HG03175 (cell line): ENCODE measurements around the gene RRAD.
A peak's percentile ranks its signal among the peaks of the same experiment; 100 is the strongest.
"Not testable (repeated sequence)": the region's sequence is repeated elsewhere in the genome, so short reads cannot be mapped to it uniquely, and the experiment has no call there.

Source experiments
- ATAC-seq: cut with Tn5 transposase; IDR thresholded peaks from one replicate; pipeline ENCODE4 v1.9.1; 2021; ENCODE audit warnings: mild to moderate bottlenecking, moderate library complexity; ENCODE audit not compliant: unreplicated experiment

Gene RRAD

DNA sequence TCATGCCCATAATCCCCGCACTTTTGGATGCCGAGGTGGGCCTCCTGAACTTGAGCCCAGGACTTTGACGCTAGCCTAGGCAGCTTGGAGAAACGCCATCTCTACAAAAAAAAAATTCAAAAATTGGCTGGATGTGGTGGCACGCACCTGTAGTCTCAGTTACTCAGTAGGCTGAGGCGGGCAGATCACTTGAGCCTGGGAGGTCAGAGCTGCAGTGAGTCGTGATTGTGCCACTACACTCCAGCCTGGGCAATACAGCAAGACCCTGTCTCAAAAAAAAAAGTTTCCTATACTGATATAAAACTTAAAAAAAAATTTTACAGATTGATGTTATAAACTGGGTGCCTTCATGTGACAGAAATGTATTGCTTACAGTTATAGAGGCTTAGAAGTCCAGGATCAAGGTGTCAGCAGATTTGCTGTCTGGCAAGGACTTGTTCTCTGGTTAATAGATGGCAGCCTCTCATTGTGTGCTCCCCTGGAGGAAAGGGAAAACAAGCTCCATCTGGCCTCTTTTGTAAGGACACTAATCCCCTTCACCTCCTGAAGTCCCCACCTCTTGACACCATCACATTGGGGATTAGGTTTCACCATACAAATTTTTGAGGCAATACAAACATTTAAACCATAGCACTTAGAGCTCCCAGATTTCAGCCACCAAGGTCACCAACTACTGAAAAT, 27.2 kb upstream of the RRAD start:
- ATAC-seq = no peak

DNA sequence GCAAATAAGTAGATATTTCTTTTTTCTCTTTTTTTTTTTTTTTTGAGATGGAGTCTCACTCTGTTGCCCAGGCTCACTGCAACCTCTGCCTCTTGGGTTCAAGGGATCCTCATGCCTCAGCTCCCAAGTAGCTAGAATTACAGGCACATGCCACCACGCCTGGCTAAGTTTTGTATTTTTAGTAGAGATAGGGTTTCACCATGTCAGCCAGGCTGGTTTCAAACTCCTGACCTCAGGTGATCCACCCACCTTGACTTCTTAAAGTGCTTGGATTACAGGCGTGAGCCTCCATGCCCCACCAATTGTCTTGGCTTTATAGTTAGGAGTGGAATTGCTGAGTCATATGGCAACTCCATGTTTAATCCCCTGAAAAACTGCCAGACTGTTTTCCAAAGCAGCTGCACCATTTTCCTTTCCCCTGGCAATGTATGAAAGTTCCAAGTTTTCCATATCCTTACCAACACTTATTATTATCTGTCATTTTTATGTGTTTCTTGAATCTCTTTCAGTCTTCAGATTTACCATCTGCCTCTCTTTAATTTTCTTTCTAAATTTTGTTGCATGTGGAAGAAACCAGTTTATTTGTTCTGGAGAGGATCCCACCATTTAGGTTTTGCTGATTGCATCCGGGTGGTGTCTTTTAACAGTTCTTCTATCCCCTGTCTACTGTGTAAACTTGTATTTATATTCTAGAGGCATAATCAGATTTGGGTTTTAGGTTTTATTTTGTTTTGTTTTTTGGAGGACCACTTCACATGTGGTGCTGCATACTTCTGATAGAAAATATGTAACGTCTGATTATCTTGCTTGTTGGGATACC, 25.8 kb upstream of the RRAD start:
- no peak for ATAC-seq

DNA sequence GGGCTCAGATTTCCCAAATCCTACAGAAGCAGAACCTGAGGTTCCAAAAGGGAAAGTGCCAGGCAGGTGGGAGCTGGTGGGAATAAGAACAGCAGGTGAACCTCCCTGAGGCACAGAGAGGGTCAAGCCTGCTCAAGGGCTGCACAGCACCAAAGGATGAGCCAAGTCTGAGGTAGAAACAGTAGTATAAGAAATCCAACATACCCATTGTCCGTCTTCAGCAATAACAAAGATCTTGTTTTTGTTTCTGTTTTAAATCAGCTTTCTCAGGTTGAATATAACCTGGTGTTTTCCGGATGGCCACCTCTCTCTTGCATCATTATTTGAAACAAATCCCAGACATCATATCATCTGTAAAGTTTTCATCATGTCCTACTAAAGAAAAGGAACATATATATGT, 25.1 kb upstream of the RRAD start:
- no peak for ATAC-seq

DNA sequence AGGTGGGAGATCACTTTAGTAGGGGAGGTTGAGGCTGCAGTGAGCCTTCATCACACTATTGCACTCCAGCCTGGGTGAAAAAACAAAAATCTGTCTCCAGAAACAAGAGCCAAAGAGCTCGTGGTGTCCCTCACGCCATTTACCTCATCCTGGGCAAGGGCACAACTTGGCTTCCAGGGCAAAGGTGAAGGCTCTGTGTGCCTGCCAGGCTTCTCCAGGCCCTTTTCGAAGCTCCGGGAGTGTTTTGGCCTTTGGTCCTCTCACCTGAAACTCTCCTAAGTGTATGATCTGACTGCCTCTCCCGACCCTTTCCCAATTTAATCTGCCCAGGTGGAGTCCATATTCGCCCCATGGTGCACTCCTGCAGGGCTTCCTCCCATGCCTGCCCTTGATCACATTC, 24.1 kb upstream of the RRAD start:
- ATAC-seq = no peak

DNA sequence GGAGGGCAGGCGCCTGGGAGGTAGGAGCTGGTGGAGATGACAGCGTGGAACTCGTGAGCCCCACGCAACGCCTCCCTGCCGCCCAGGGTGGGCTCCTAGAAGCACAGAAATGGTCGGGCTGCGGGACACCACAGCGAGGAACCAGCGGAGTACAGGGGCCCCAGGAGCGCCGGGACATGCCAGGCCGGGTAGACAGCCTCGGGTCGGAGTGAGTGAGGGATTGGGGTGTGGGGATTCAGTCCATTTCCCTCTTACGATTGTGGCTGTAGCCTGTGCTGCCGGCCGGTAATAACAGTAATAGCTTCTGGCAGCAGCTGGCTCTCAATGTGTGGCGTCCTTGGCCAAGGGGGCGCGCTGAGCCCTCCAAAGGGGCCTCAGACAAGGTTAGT, 23.5 kb upstream of the RRAD start:
- no peak for ATAC-seq

DNA sequence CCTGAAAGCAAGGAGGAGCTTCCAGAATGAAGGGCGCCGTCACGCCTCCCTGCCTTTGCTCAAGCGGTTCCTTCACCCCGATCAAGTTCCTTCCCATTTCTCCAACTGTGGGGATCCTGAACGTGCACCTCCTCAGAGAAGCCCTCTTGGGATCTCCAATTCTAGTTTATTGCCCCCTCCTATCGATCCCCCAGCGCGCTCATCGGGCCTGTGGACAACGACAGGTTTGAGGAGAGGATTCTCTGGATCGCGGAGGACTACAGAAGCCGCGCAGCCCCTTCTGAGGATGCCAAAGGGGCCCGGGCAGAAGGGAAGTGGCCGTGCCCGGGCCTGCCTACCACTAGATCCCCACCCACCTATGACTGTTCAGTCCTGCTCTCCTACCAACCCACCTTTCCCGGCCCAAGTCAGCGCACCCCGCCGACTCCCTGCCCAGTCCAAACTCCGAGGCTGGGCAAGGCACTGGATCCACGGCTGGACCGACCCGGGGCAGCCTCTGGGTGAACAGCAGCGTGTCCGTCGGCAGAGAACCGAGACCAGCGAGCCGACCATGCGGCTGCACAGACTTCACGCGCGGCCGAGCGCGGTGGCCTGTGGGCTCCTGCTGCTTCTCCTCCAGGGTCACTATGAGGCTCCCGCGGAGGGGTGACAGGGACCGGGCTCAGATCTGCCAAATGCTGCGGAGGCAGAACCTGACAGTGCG, 22.9 kb upstream of the RRAD start:
- ATAC-seq = peak; percentile 4

DNA sequence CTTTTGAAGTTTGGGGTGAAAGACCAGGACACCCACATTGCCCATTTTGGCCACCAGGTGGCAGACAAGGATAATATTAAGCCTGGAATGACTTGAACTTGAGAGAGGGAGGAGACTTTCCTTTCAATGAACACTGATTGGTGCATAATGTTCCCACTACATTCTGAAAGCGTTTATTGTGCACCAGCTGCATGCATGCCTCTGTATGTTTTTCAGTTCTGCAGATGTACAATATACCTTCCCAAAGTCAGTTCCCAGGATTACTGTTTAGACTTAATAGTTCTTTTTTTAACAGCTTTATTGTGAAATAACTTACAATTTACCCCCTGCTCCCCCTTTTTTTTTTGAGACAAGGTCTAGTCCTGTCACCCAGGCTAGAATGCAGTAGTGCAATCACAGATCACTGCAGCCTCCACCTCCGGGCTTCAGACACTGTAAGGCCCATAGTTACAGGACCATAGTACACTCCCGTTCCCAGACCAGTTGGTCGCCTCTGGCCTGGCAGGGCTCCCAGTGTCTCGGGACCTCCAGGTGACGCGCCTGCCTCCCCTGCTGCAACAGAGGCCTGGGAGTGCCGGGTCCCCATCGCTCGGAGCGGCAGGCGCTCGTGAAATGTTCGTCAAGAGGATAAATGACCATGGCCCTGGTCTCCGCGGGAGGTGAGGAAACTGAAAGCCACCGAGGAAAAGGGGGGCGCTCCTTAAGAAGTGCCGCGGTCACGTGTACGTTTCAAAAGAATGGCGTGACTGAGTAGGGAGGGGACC, 22.1 kb upstream of the RRAD start:
- peak; percentile 71 for ATAC-seq

DNA sequence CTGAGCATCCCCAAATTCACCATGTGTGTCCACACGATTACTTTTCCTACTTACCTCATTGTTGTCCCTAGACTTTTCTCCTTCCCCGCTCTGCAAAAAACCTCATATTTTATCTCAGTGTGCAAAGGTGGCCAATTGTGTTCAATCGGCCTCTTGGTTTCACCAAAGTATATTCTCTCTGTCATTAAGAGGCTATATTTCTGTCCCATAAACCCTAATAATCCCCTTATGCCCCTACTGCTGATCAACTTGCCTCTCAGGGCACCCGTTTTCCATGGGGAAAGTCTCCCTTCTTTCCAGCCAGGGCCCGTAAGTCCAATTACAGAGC, 21.6 kb upstream of the RRAD start:
- ATAC-seq = no peak

DNA sequence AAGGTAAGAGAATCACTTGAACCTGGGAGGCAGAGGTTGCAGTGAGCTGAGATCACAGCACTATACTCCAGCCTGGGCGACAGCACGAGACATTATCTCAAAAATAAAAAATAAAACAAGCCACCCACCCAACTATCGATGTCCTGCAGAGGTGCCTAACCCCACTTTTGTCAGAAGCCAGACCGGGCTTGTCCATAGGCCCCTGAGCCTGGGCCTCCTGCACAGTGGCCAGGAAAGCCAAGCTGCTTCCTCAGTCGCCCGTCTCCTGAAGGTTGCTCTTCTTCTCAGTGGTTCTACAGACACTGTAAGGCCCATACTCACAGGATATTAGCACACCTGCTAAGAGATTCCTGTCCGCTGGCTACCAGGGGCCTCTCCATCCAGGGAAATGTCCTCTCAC, 21.2 kb upstream of the RRAD start:
- no peak for ATAC-seq

DNA sequence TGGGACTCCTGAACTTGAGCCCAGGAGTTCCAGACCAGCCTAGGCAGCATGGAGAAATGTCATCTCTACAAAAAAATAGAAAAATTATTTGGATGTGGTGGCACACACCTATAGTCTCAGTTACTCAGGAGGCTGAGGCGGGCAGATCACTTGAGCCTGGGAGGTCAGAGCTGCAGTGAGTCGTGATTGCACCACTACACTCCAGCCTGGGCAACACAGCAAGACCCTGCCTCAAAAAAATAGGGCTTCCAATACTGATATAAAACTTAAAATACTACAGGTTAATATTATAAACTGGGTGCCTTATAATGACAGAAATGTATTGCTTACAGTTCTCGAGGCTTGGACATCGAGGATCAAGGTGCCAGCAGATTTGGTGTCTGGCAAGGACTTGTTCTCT, 20.6 kb upstream of the RRAD start:
- ATAC-seq = no peak

DNA sequence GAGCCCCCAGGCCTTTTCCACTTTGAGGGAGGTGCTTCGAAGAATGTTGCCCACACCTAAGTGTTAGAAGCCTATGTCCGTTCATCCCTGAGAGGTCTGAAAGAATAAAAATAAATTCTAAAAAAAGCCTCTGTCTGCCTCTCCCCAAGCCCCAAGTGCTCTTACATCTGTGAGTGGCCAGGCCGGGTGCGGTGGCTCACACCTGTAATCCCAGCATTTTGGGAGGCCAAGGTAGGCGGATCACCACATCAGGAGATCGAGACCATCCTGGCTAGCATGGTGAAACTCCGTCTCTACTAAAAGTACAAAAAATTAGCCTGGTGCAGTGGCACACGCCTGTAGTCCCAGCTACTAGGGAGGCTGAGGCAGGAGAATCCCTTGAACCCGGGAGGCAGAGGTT, 19.6 kb upstream of the RRAD start:
- not testable (repeated sequence) for ATAC-seq

DNA sequence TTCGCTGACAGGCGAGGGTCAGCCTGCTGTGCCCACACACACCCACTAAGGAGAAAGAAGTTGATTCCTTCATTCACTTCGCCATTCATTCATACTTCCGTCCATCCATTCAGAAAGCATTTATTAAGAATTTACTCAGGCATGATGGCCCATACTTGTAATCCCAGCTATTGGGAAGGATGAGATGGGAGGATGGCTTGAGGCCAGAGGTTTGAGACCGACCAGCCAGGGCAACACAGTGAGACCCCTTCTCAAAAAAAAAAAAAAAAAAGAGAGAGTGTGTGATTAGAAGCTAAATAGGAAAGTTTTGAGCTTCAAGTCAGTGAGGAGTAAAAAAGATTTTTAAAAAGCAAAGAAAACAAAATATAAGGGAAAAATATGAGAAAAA, 18.7 kb upstream of the RRAD start:
- no peak for ATAC-seq

DNA sequence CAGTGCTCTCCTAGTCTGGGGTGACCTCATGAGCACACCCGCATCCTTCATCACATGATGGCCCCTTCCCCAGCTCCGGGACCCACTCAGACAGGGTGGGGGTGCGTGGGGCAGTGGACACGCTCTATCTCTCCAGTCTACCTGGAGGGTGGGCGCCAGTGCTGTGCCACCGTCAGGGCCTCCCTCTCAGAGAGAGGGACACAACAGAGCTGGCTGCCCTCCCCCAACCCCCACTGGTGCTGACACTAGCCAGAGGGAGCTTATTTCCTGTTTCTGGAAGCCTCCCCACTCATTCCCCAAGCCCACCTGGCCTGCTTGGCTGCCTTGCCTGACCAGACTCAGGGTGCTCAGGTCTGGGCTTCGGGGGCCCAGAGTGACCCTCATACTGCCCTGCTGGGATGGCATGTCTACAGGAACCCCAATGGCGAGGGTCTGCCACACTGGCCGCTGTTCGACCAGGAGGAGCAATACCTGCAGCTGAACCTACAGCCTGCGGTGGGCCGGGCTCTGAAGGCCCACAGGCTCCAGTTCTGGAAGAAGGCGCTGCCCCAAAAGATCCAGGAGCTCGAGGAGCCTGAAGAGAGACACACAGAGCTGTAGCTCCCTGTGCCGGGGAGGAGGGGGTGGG, 18.2 kb upstream of the RRAD start:
- ATAC-seq = no peak

DNA sequence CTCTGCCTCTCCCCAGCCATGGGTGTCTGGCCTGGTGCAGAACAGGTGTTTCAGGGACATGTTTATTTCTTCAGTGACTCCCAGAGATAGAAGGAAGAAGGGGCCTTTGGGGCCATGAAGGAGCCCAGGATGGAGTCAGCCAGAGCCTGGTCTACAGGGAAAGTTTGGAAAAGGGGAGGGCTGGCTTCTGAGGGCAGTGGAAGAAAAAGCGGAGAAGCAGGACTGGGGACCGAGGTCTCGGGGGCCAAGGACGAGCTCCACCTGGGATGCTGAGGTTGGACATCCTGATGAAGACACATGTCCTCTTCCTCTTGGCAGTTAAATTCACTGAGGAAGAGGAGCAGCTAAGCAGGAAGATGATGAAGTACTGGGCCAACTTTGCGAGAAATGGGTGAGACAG, 17.6 kb upstream of the RRAD start:
- ATAC-seq = no peak

DNA sequence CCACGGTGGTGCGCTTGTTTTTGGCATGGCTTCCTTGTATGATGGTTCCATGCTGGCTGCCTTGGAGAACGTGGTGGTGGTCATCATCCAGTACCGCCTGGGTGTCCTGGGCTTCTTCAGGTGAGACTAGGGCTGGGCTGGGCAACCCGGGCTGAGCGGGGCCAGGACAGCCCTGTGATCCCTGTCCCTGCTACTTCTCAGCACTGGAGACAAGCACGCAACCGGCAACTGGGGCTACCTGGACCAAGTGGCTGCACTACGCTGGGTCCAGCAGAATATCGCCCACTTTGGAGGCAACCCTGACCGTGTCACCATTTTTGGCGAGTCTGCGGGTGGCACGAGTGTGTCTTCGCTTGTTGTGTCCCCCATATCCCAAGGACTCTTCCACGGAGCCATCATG, 14.9 kb upstream of the RRAD start:
- ATAC-seq = no peak

DNA sequence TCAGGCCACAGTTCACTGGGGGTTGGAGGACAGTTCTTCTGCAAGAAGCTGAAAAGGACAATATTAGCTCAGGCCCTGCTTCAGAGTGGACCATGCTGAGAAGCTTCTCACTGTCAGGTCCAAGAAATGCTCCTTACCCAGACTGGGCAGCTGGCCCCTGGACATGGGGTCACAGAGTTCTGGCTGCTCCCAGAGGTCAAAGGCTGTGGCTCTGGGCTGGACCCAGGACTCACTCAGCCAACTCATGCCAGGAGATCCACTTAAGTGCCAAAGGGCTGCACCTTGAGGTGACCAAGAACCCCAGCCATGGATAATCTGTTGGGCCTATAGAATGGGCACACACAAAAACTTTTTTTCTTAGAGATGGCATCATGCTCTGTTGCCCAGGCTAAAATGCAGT, 14.0 kb upstream of the RRAD start:
- ATAC-seq = no peak

DNA sequence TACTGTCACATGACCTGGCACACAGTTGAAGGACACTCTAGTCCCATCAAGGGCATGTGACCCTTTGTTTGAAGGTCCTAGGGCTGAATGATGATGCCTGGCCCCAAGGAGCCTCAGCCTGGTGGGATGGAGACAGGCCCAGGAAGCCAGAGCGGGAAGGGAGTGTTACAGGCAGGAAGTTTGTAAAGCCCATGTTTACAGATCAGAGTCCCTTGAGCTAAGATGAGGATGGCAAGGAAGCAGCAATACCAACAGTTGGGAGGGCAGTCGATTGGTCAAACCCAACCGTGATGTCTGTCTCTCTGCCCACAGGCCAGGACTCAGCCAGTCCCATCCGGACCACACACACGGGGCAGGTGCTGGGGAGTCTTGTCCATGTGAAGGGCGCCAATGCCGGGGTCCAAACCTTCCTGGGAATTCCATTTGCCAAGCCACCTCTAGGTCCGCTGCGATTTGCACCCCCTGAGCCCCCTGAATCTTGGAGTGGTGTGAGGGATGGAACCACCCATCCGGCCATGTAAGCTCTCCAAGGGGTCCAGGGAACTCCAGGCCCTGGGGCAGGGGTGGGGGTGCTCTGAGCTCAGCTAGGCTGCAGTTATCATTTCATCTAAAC, 12.5 kb upstream of the RRAD start:
- no peak for ATAC-seq

DNA sequence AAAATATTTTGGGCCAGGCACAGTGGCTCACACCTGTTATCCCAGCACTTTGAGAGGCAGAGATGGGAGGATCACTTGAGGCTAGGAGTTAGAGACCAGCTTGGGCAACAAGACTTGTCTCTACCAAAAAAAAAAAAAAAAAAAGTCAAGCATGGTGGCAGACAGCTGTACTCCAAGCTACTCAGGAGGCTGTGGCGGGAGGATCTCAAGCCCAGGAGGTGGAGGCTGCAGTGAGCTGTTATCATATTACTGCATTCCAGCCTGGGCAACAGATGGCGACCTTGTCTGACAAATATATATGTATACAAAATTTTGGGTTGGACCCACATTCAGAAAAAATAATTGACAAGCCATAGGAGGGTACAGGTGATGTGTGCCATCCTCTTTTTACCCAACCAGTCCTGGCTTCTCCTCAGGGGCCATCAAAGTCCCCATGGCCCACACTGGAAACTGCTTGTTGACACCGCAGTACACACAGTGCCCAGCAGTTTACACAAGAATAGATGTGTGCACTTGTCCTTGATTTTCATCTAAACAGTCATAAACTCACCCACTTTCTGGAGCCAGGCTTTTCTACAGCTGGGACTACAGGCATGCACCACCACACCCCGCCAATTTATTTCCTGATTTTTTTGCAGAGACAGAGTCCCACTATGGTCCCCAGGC, 11.7 kb upstream of the RRAD start:
- ATAC-seq = no peak

DNA sequence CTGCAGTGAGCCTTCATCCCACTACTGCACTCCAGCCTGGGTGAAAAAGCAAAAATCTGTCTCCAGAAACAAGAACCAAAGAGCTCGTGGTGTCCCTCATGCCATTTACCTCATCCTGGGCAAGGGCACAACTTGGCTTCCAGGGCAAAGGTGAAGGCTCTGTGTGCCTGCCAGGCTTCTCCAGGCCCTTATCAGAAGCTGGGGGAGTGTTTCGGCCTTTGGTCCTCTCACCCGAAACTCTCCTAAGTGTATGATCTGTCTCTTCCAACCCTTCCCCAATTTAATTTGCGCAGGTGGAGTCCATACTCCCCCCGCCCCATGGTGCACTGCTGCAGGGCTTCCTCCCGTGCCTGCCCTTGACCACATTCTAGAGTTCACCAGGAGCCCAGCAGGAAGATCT, 11.1 kb upstream of the RRAD start:
- ATAC-seq = no peak
